Measurements from ENCODE around the gene LNP1. TPM values are rescaled to one million over a fixed set of nuclear protein-coding genes. Genes with fewer than 3 reads are reported as not detected.

The LNP1 gene
- total and polyA plus RNA-seq, 2 of the 13 experiments (the other 11 are each of a cell fraction or from before 2014, with no cell fraction given): 3.6 to 7.0 TPM

- TF ChIP-seq ZNF318 (CRISPR knock-in tag; IDR thresholded peaks at IDR 0.05) (no peak), RXRA (CRISPR knock-in tag; IDR thresholded peaks at IDR 0.05) (no peak), FOXK1 (CRISPR knock-in tag; IDR thresholded peaks at IDR 0.05; ENCODE audit: borderline replicate concordance, low read depth) (no peak), ZNF672 (CRISPR knock-in tag; IDR thresholded peaks at IDR 0.05) (no peak), MAX (IDR thresholded peaks at IDR 0.05) (peak; percentile 26), PITX1 (CRISPR knock-in tag; IDR thresholded peaks at IDR 0.05) (no peak), ZNF501 (CRISPR knock-in tag; IDR thresholded peaks at IDR 0.05) (no peak), ZSCAN22 (CRISPR knock-in tag; IDR thresholded peaks at IDR 0.05) (no peak), ZSCAN30 (CRISPR knock-in tag; IDR thresholded peaks at IDR 0.05) (no peak), ZNF180 (CRISPR knock-in tag; IDR thresholded peaks at IDR 0.05; ENCODE audit: borderline replicate concordance, low read depth) (no peak), ATF1 (CRISPR knock-in tag; IDR thresholded peaks at IDR 0.05) (no peak), HOXD1 (CRISPR knock-in tag; IDR thresholded peaks at IDR 0.05) (no peak), JUND (CRISPR knock-in tag; IDR thresholded peaks at IDR 0.05) (no peak), ZNF761 (CRISPR knock-in tag; conservative IDR thresholded peaks at IDR 0.05) (no peak), TCF12 (IDR thresholded peaks at IDR 0.05) (no peak), TCF12 (CRISPR knock-in tag; IDR thresholded peaks at IDR 0.05) (no peak), ZNF234 (CRISPR knock-in tag; conservative IDR thresholded peaks at IDR 0.05) (no peak), ZNF782 (CRISPR knock-in tag; IDR thresholded peaks at IDR 0.05; ENCODE audit: borderline replicate concordance) (no peak), RCOR2 (CRISPR knock-in tag; IDR thresholded peaks at IDR 0.05) (0 out of 2 replicates have a peak, but pooled peaks have one; percentile 24), BCLAF1 (IDR thresholded peaks at IDR 0.05) (no peak)
Measured at GRCh38 chr3:100411091-100411982, 10.0 kb downstream of the LNP1 start (continued).
